Pancreas (tissue), 10 donors: ENCODE data around the gene CCL4. TPM values are rescaled to one million over a fixed set of nuclear protein-coding genes. Genes with fewer than 3 reads are reported as not detected.
A peak's percentile ranks its signal among the peaks of the same experiment; 100 is the strongest.

ENCODE experiments used
- ATAC-seq, 4 donors: fragments of 200-7000 bp; cut with Tn5 transposase; one replicate each; pipeline versions ENCODE4 v1.8.0 to v1.9.1; 2020; ENCODE audit warnings: mild to moderate bottlenecking in 4 of 4, moderate library complexity in 4 of 4
- DNase-seq, 6 donors: peaks; one replicate each; pipeline ENCODE4 v3.0.0-alpha.2; 2020
- FAIRE-seq: peaks from 2 replicates; lab custom pipeline; 2012; peaks lifted over from hg19 to GRCh38; lab: Jason Lieb, UNC
- H3K27ac ChIP-seq, 4 donors: fragments of 200-600 bp; sonication (generic); 1 replicate in 3 of 4; 2 replicates in 1 of 4; pipeline versions ENCODE4 v1.5.0 to v1.8.0; 2020
- H3K27me3 ChIP-seq, 4 donors: fragments of 200-600 bp; one replicate each; pipeline ENCODE4 v1.8.0; 2021
- H3K36me3 ChIP-seq, 3 donors: fragments of 200-600 bp; sonication (generic) in 1 of 3; one replicate each; pipeline versions ENCODE4 v1.5.0 to v1.8.0; 2020 to 2021
- H3K4me1 ChIP-seq, 3 donors: fragments of 200-600 bp; one replicate each; pipeline ENCODE4 v1.8.0; 2021
- H3K4me3 ChIP-seq, 4 donors: fragments of 200-600 bp; sonication (generic) in 2 of 4; one replicate each; pipeline versions ENCODE4 v1.5.0 to v1.8.0; 2020 to 2021
- H3K9me3 ChIP-seq, 4 donors: fragments of 200-600 bp; one replicate each; pipeline ENCODE4 v1.8.0; 2021
- CTCF ChIP-seq, 4 donors: fragments of 200-600 bp; sonication (generic) in 3 of 4; IDR thresholded peaks; one replicate each; pipeline versions ENCODE4 v1.5.0 to v1.8.0; 2021; ENCODE audit warnings: antibody characterized with exemption in 4 of 4
- WGBS, 2 donors: extraction: QIAGEN DNeasy Blood & Tissue Kit; methylation state at CpG; one replicate each; pipeline ENCODE4 v1.1.7; 2013; 5-methylcytosine and 5-hydroxymethylcytosine counted together
- intact Hi-C, 3 donors: fragments of 100-400 bp; cut with DNase I; formaldehyde crosslinking; loops; one replicate each; pipeline versions ENCODE4 v1.11.1 to v1.14.2; 2022
- polyA plus RNA-seq, 2 donors: library from polyadenylated mRNA; stranded (reverse); fragments of 200-250 nt; gene quantifications; one replicate each; pipeline ENCODE4 v1.2.3, GENCODE V29; 2013
- total RNA-seq, 6 donors: library from RNA; stranded (reverse); fragmentation: NEBNext Ultra II Directional in 4 of 6; extraction: Animal tissue kit (Norgen Biotek cat#: 25700) in 4 of 6; gene quantifications; one replicate each; pipeline versions ENCODE4 v1.2.1 to v1.2.4, GENCODE V29; 2021 to 2023
- donor health status: healthy with polysubstance abuse.
- donor health status: DM: no; HTN: no; CAD: no; lungs with moderate emphysema.
- donor health status: DM: no; HTN: no; CAD: no.
- donor health status: control.
- donor health status: control.
- donor health status: Bipolar disorder and iron deficiency.
- donor health status: DM: yes; HTN: yes; CAD: no.
- donor health status: DM: no; HTN: no; CAD: no.
- donor health status: DM: no; HTN: no; CAD: no.
- donor health status: DM: yes; HTN: yes; CAD: no.

The CCL4 gene
- total and polyA plus RNA-seq, 8 donors = 0.28 to 2.0 (median 1.2) TPM

DNA sequence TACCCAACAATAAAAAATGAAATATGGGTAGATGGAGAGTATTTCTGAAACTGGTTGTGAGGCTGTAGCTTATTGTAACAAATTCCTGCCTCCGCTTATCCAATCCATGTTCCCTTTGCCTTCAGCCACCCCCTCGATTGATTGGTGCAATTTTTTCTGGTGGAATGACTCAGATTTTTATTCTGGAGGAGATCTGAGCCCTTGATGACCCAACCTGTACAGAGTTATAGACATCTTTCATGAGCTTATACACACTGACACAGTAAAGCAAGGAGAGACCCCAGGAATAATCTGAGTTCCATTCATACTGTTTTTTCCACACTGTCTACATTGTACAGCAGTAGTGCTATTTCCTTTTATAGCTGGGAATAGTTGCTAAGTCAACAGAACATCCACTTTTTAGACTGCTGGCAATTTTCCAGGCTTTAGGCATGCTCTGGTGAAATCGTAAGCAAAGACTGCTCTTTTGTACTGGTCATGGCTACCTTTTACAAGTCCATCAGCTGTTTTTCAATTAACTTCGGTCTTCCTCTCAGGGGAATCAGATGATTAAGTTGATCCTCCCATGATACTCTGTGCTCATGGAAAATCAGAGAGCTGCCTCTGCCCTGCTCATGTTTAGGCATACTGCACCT is 30.1 kb downstream of the CCL4 start:
- DNase-seq (no peak), ATAC-seq (peak; percentile 18 to 68 (median 32)), FAIRE-seq (no peak)
- no peaks in the 10 kb centered on the region for H3K36me3 ChIP-seq
- 37 to 42% methylated on average over 4 of the region's 4 CpGs for WGBS, 2 donors
- H3K9me3 ChIP-seq = no peaks in the 10 kb centered on the region
- intact Hi-C loops = no loop called here
- H3K27me3 ChIP-seq = no peaks in the 10 kb centered on the region
- no peak overlapping the region for H3K4me3 ChIP-seq
- TF ChIP-seq CTCF (IDR thresholded peaks at IDR 0.05) = no peak
- H3K27ac ChIP-seq = no peak overlapping the region
- no peaks in the 10 kb centered on the region for H3K4me1 ChIP-seq

GRCh38 chr17:36135465-36135864 is 31.8 kb downstream of the CCL4 start:
- Histone ChIP-seq H3K36me3 (no peaks in the 10 kb centered on the region), H3K9me3 (no peaks in the 10 kb centered on the region), H3K27me3 (no peaks in the 10 kb centered on the region), H3K4me1 (no peaks in the 10 kb centered on the region), H3K4me3 (no peak overlapping the region), H3K27ac (no peak overlapping the region)
- TF ChIP-seq CTCF (IDR thresholded peaks at IDR 0.05) = no peak
- intact Hi-C loops = no loop called here
- WGBS, 2 donors = 81 to 90% methylated on average over 4 of the region's 4 CpGs
- DNase-seq (no peak), ATAC-seq (no peak), FAIRE-seq (no peak)

- no peak overlapping the region for H3K27ac ChIP-seq
- H3K4me1 ChIP-seq = no peaks in the 10 kb centered on the region
- intact Hi-C loops = no loop called here
- no peak for FAIRE-seq
- no peak for DNase-seq
- no peak for ATAC-seq
- H3K9me3 ChIP-seq = no peaks in the 10 kb centered on the region
- no peak for TF ChIP-seq CTCF (IDR thresholded peaks at IDR 0.05)
- H3K4me3 ChIP-seq = no peak overlapping the region
- no peaks in the 10 kb centered on the region for H3K27me3 ChIP-seq
- no peaks in the 10 kb centered on the region for H3K36me3 ChIP-seq
- 65 to 70% methylated on average over 1 of the region's 1 CpG for WGBS, 2 donors
These were observed 32.4 kb downstream of the CCL4 start for GRCh38 chr17:36136036-36136435.

- WGBS, 2 donors = 76 to 80% methylated on average over 1 of the region's 1 CpG
- DNase-seq (no peak), ATAC-seq (no peak), FAIRE-seq (no peak)
- H3K9me3 ChIP-seq = no peaks in the 10 kb centered on the region
- no peak for TF ChIP-seq CTCF (IDR thresholded peaks at IDR 0.05)
- no peaks in the 10 kb centered on the region for H3K4me1 ChIP-seq
- H3K27me3 ChIP-seq = no peaks in the 10 kb centered on the region
- no peak overlapping the region for H3K4me3 ChIP-seq
- intact Hi-C loops = no loop called here
- no peaks in the 10 kb centered on the region for H3K36me3 ChIP-seq
- no peak overlapping the region for H3K27ac ChIP-seq
These were observed 32.8 kb downstream of the CCL4 start for GRCh38 chr17:36136439-36136838.

GRCh38 chr17:36142235-36142634 is 38.6 kb downstream of the CCL4 start:
- FAIRE-seq (no peak), ATAC-seq (no peak), DNase-seq (no peak)
- no peak for TF ChIP-seq CTCF (IDR thresholded peaks at IDR 0.05)
- H3K9me3 ChIP-seq = no peaks in the 10 kb centered on the region
- no peak overlapping the region for H3K27ac ChIP-seq
- no peaks in the 10 kb centered on the region for H3K27me3 ChIP-seq
- H3K4me1 ChIP-seq = no peaks in the 10 kb centered on the region
- H3K36me3 ChIP-seq = no peaks in the 10 kb centered on the region
- no peak overlapping the region for H3K4me3 ChIP-seq
- intact Hi-C loops = no loop called here
